Natural killer cell (primary cell): ENCODE measurements around the gene ZRANB1. TPM values are rescaled to one million over a fixed set of nuclear protein-coding genes. Genes with fewer than 3 reads are reported as not detected.

Experiments used
- ATAC-seq, 3 donors: fragments of 150-1000 bp in 2 of 3; fragments of 200-7000 bp in 1 of 3; cut with Tn5 transposase; 1 replicate in 1 of 3; 2 replicates in 2 of 3; pipeline ENCODE4 v1.10.0; 2021; ENCODE audit warnings: mild to moderate bottlenecking in 2 of 3, moderate library complexity in 2 of 3
- DNase-seq, 2 donors: peaks; one replicate each; pipeline versions ENCODE4 v3.0.0 to v3.0.0-alpha.2; 2013 to 2021; ENCODE audit warnings: mixed read lengths in 1 of 2
- H3K27ac ChIP-seq: one replicate; pipeline ENCODE4 v1.5.1; 2013; ENCODE audit warnings: mild to moderate bottlenecking, low read length
- H3K27me3 ChIP-seq: one replicate; pipeline ENCODE4 v1.6.1; 2013; ENCODE audit warnings: low read length; ENCODE audit not compliant: control insufficient read depth, insufficient read depth
- H3K36me3 ChIP-seq: one replicate; pipeline ENCODE4 v1.6.1; 2013; ENCODE audit warnings: low read length; ENCODE audit not compliant: control insufficient read depth, insufficient read depth
- H3K4me1 ChIP-seq: one replicate; pipeline ENCODE4 v1.6.1; 2013; ENCODE audit warnings: low read length; ENCODE audit not compliant: control insufficient read depth, insufficient read depth
- H3K4me3 ChIP-seq: one replicate; pipeline ENCODE4 v1.5.1; 2013; ENCODE audit warnings: low read length
- H3K9me3 ChIP-seq: one replicate; pipeline ENCODE4 v1.6.1; 2013; ENCODE audit warnings: low read length; ENCODE audit not compliant: control insufficient read depth, insufficient read depth
- H3K27ac Mint-ChIP-seq, 2 donors: one replicate each; pipeline ENCODE4 v1.8.0; 2022; ENCODE audit warnings: mild to moderate bottlenecking in 2 of 2, mixed read lengths in 2 of 2, moderate library complexity in 1 of 2
- H3K27me3 Mint-ChIP-seq, 2 donors: one replicate each; pipeline ENCODE4 v1.8.0; 2022; ENCODE audit warnings: low read depth in 2 of 2, mixed read lengths in 2 of 2
- H3K36me3 Mint-ChIP-seq: one replicate; pipeline ENCODE4 v1.8.0; 2022; ENCODE audit warnings: mixed read lengths
- H3K4me1 Mint-ChIP-seq, 2 donors: one replicate each; pipeline ENCODE4 v1.8.0; 2022; ENCODE audit warnings: mixed read lengths in 2 of 2
- H3K4me3 Mint-ChIP-seq: one replicate; pipeline ENCODE4 v1.8.0; 2022; ENCODE audit warnings: mild to moderate bottlenecking, moderate library complexity, mixed read lengths
- H3K9me3 Mint-ChIP-seq, 2 donors: one replicate each; pipeline ENCODE4 v1.8.0; 2022; ENCODE audit warnings: mixed read lengths in 2 of 2
- WGBS: methylation state at CpG from one replicate; pipeline ENCODE4 v1.1.7; 2013; ENCODE audit warnings: missing lambda C conversion rate; ENCODE audit not compliant: insufficient coverage; 5-methylcytosine and 5-hydroxymethylcytosine counted together
- intact Hi-C: fragments of 100-400 bp; cut with micrococcal nuclease; formaldehyde crosslinking; loops from one replicate; pipeline ENCODE4 v1.14.2; 2022
- total RNA-seq, 4 donors: library from RNA; stranded (reverse); fragments of 120-200 nt in 1 of 4; gene quantifications; one replicate each; pipeline versions ENCODE4 v1.2.3 to v1.2.4, GENCODE V29; 2013 to 2022
- TF ChIP-seq, protein P1 (sequence below): fragments of 200-600 bp; IDR thresholded peaks from one replicate; pipeline ENCODE4 v1.8.0; 2022; ENCODE audit warnings: antibody characterized with exemption

Gene ZRANB1
- total RNA-seq, 3 donors from 2014 or later (not counting 1 experiment from before 2014, with no cell fraction given): 18.0 to 20.5 (median 18.8) TPM

DNA sequence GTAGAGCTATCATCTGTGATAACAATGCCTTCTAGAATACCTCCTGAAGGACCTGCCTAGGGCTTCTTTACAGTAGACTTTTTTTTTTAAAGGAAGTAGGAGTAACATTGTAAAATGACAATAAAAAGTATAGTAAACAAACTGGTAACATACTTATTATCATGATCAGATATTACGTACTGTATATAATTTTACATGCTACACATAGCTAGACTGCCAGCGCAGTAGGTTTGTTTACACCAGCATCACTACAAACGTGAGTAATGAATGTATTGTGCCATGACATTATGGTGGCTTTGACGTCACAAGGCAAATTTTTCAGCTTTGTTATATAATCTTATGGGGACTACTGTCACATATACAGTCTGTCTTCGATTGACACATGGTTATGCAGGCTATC lies 15.4 kb upstream of the ZRANB1 start:
- DNase-seq: no peak
- WGBS: 91% methylated on average over 5 of the region's 5 CpGs

DNA sequence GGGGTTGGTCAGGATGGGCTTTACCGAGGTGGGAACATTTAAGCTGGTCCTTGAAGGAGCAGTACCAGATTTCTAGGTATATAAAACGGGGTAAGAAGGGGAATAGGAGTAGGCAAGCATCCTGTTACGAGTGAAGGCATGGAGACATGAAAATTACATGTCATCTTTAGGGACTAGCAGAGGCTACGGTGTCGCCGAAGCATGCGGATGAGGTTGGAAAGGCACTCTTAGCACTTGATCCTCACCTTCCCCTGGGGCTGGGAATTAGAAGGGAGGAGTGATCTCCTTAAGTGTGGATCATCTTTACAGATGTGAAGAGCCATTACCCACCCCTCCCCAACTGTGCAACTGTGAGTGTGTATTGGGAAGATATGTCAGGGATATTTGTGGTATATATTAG lies 13.8 kb upstream of the ZRANB1 start:
- no peaks in the 10 kb centered on the region for H3K27me3 Mint-ChIP-seq
- intact Hi-C loops: no loop called here
- Histone ChIP-seq H3K4me1 (no peaks in the 10 kb centered on the region), H3K9me3 (no peaks in the 10 kb centered on the region), H3K27me3 (no peaks in the 10 kb centered on the region), H3K27ac (no peak overlapping the region), H3K36me3 (no peaks in the 10 kb centered on the region), H3K4me3 (no peak overlapping the region)
- WGBS: 98% methylated on average over 7 of the region's 7 CpGs
- TF ChIP-seq, protein P1, sequence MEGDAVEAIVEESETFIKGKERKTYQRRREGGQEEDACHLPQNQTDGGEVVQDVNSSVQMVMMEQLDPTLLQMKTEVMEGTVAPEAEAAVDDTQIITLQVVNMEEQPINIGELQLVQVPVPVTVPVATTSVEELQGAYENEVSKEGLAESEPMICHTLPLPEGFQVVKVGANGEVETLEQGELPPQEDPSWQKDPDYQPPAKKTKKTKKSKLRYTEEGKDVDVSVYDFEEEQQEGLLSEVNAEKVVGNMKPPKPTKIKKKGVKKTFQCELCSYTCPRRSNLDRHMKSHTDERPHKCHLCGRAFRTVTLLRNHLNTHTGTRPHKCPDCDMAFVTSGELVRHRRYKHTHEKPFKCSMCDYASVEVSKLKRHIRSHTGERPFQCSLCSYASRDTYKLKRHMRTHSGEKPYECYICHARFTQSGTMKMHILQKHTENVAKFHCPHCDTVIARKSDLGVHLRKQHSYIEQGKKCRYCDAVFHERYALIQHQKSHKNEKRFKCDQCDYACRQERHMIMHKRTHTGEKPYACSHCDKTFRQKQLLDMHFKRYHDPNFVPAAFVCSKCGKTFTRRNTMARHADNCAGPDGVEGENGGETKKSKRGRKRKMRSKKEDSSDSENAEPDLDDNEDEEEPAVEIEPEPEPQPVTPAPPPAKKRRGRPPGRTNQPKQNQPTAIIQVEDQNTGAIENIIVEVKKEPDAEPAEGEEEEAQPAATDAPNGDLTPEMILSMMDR: no peak
- H3K27ac Mint-ChIP-seq: no peak overlapping the region
- DNase-seq (no peak), ATAC-seq (no peak)
- peaks cover 0 to 3% of the 10 kb centered on the region in 2 donors for H3K9me3 Mint-ChIP-seq
- H3K4me3 Mint-ChIP-seq: no peak overlapping the region
- no peaks in the 10 kb centered on the region for H3K36me3 Mint-ChIP-seq
- H3K4me1 Mint-ChIP-seq: peaks cover 16 to 29% of the 10 kb centered on the region in 2 donors

More for the DNA sequence above, 15.4 kb upstream of the ZRANB1 start:
- Mint-ChIP-seq H3K9me3 (no peaks in the 10 kb centered on the region), H3K27ac (peak overlapping the region in 1 of 2 donors; percentile 24), H3K4me3 (no peak overlapping the region), H3K27me3 (no peaks in the 10 kb centered on the region), H3K36me3 (no peaks in the 10 kb centered on the region), H3K4me1 (peaks cover 16 to 29% of the 10 kb centered on the region in 2 donors)
- Histone ChIP-seq H3K4me3 (no peak overlapping the region), H3K27ac (no peak overlapping the region), H3K27me3 (no peaks in the 10 kb centered on the region), H3K9me3 (no peaks in the 10 kb centered on the region), H3K4me1 (no peaks in the 10 kb centered on the region), H3K36me3 (no peaks in the 10 kb centered on the region)
- TF ChIP-seq, protein P1: no peak
- ATAC-seq: no peak
- intact Hi-C loops: no loop called here

DNA sequence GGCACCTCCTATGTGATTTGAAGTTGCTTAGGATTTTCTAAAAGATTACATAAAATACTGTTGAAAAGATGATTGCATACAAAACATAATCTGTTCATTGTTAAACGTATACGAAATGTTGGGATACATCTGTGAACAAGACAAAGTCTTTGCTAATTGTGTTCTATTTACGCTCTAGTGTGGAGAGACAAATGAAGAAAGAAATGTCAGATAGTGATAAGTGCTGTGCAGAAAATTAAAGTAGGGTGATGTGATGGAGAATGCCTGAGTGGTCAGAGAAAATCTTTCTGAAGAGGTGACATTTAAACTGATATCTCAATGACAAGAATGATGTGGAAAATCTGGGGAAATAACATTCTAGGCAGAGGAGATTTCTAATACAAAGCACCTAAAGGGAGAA lies 13.4 kb upstream of the ZRANB1 start:
- Mint-ChIP-seq H3K4me3 (no peak overlapping the region), H3K27me3 (no peaks in the 10 kb centered on the region), H3K36me3 (no peaks in the 10 kb centered on the region), H3K4me1 (peaks cover 19 to 31% of the 10 kb centered on the region in 2 donors), H3K27ac (no peak overlapping the region), H3K9me3 (peaks cover 0 to 3% of the 10 kb centered on the region in 2 donors)
- TF ChIP-seq, protein P1: no peak
- Histone ChIP-seq H3K27ac (no peak overlapping the region), H3K36me3 (no peaks in the 10 kb centered on the region), H3K4me1 (no peaks in the 10 kb centered on the region), H3K4me3 (no peak overlapping the region), H3K27me3 (no peaks in the 10 kb centered on the region), H3K9me3 (no peaks in the 10 kb centered on the region)
- 98% methylated on average over 3 of the region's 3 CpGs for WGBS
- no peak for ATAC-seq
- no peak for DNase-seq
- intact Hi-C loops: no loop called here

DNA sequence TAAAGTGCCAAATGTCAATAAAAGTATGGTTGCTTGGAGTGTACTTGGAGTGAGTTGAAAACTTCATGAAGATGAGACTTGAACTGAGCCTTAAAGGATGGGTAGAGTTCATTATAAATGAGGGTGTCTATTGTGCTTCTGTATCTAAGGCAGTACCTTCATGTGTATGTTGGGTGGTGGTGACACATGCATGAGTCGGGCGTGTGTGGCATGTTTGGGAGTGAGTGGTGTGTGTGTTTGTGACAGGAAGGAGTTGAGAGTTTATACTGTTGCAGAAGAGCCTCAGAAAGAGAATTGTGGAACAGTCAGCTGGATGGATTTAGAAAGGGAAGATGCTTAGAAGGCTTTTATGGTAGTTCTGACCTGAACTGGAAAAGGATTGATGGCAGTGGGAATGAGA lies 6.0 kb upstream of the ZRANB1 start:
- H3K36me3 ChIP-seq: no peaks in the 10 kb centered on the region
- peaks cover 36 to 42% of the 10 kb centered on the region in 2 donors for H3K4me1 Mint-ChIP-seq
- TF ChIP-seq, protein P1: no peak
- H3K9me3 Mint-ChIP-seq: peaks cover 0 to 3% of the 10 kb centered on the region in 2 donors
- H3K9me3 ChIP-seq: no peaks in the 10 kb centered on the region
- no peaks in the 10 kb centered on the region for H3K27me3 Mint-ChIP-seq
- DNase-seq: no peak
- ATAC-seq: peak; percentile 38 to 52 (median 45)
- WGBS: 91% methylated on average over 2 of the region's 2 CpGs
- H3K4me3 Mint-ChIP-seq: no peak overlapping the region
- H3K27ac ChIP-seq: no peak overlapping the region
- H3K4me3 ChIP-seq: no peak overlapping the region
- H3K4me1 ChIP-seq: peaks cover 2% of the 10 kb centered on the region
- H3K27me3 ChIP-seq: no peaks in the 10 kb centered on the region
- H3K36me3 Mint-ChIP-seq: no peaks in the 10 kb centered on the region
- intact Hi-C loops: no loop called here
- peak overlapping the region in 1 of 2 donors; percentile 7 for H3K27ac Mint-ChIP-seq
